Measurements from ENCODE around the gene SNIP1. TPM values are rescaled to one million over a fixed set of nuclear protein-coding genes. Genes with fewer than 3 reads are reported as not detected.

SNIP1 gene
- total RNA-seq, 1 experiment from 2014 or later, result 23.5 TPM

DNA sequence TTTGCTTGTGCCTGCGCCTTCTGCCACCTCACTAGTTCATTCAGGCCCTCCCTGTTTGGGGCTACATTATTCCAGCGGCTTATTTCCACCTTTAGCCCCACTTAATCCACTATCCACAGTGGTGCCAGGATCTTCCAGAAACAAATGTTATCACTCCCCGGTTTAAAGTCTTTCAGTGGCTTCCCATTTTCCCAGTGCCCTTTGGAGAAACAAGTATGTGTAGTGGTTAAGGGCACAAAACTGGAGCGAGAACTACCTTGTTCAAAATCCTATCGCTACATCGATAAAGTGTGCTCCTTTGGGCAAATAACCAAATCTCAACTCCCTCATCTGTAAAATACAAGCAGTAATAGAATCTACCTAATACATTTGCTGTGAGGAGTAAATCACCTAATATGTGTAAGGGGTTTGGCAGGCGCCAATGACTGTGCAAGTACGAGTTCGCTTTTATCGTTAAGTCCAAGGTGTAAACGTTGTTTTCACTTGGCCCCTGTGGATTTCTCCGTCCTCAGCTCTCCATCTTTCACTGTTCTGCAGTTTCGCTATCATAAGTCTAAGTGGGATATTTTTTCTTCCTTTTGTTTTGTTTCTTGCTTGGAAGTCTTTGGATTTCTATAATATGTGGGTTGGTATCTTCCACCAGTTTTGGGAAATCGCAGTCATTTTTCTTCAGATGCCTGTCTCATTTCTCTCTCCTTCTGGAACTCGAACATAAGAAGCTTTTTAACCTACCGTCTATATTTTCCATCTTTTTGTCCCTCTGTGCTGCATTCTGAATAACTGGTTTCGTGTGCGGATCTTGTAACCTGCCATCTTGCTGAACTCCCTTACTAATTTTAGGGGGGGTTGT is 38.7 kb downstream of the SNIP1 start:
- Histone ChIP-seq H3K79me2 (ENCODE audit: low read depth) (peaks cover 23% of the 10 kb centered on the region), H3K27me3 (ENCODE audit: insufficient read depth, low read depth) (no peaks in the 10 kb centered on the region), H3F3A (ENCODE audit: insufficient read depth, low read depth) (peaks cover 17% of the 10 kb centered on the region; the same call in 1 of the 2 replicates), H3K4me3 (peak overlapping the region; percentile 95), H3K9me3 (ENCODE audit: insufficient read depth, low read depth) (no peaks in the 10 kb centered on the region), H3K4me2 (peak overlapping the region; percentile 94), H4K20me1 (ENCODE audit: insufficient read depth) (peaks cover 8% of the 10 kb centered on the region; the same call in 1 of the 2 replicates), H3K36me3 (ENCODE audit: low read depth) (peaks cover 4% of the 10 kb centered on the region; the same call in 1 of the 2 replicates), H2AFZ (peak overlapping the region; percentile 100), H3K9me2 (ENCODE audit: insufficient read depth) (no peaks in the 10 kb centered on the region), H3K27ac (peak overlapping the region; percentile 77), H3K4me1 (replicated peaks; ENCODE audit: insufficient read depth) (peaks cover 17% of the 10 kb centered on the region)
- intact Hi-C loops (cut with micrococcal nuclease; ENCODE audit: unreplicated experiment), result loop anchor here (2.0 kb wide), 2 partner anchors 39 kb away; partner anchors contain the start of gene SNIP1
- ChIA-PET CTCF (interaction anchor here (0.5 to 1.5 kb wide), 7 partner anchors 11 to 490 kb away, joined by 3 to 8 read pairs (median 5); partner anchors contain the start of gene FHL3), POLR2A (ENCODE audit: unreplicated experiment) (interaction anchor here (0.6 to 0.7 kb wide), 4 partner anchors 19 to 1358 kb away, joined by 3 to 16 read pairs (median 6); no protein-coding TSS in a partner anchor)
- no peak for DNase-seq
- no peak for TF ChIP-seq EZH2 (IDR thresholded peaks at IDR 0.05; ENCODE audit: low read depth)
- TF ChIP-seq, protein P1, sequence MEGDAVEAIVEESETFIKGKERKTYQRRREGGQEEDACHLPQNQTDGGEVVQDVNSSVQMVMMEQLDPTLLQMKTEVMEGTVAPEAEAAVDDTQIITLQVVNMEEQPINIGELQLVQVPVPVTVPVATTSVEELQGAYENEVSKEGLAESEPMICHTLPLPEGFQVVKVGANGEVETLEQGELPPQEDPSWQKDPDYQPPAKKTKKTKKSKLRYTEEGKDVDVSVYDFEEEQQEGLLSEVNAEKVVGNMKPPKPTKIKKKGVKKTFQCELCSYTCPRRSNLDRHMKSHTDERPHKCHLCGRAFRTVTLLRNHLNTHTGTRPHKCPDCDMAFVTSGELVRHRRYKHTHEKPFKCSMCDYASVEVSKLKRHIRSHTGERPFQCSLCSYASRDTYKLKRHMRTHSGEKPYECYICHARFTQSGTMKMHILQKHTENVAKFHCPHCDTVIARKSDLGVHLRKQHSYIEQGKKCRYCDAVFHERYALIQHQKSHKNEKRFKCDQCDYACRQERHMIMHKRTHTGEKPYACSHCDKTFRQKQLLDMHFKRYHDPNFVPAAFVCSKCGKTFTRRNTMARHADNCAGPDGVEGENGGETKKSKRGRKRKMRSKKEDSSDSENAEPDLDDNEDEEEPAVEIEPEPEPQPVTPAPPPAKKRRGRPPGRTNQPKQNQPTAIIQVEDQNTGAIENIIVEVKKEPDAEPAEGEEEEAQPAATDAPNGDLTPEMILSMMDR (conservative IDR thresholded peaks at IDR 0.05), result no peak
- BruUV-seq (replicated peaks), result TSS peak; percentile 97

DNA sequence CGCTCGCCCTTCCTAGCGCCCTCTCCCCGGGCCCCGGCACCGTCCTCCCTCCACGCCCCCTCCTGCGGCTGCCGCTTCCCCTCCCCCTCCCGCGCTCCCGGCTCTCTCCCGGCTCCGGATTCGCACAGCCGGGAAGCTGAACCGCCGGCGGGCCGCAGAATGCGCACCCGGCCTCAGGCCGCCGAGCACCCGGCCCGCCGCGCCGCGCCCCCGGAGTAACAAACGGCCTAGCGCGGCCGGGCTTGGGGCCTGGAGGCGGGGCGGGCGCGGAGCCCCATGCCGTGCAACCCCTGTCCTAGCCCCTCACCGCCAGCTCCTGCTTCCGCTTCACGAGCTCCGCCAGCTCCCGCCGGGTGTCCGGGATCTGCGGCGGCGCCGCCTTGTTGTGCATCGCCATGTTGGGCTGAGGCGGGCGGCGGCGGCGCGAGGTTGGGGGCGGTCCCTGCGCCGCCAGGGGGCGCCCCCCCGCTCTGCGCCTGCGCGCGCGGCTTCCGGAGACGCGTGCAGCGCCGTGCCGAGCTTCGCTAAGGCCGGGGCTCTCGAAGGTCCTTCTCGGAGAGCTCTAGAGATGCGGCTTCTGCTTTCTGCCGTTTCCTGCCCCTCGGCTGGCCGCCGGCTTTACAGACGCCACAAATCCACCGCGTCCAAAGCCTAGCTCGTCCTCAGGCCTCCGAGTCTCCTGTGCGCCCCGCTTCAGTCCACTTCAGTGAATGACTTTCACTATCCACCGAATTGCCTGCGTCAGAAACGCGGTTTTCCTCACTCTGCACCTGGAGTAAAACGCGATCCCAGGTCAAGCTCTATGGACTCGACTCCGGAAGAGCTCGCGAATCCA is 39.5 kb downstream of the SNIP1 start, which contains the start of gene MEAF6:
Gene MEAF6, minus strand, starts transcription at position 417 of the 835 bp plus-strand sequence. Its CDS starts 20 bp downstream, at position 397.
- intact Hi-C loops (cut with micrococcal nuclease; ENCODE audit: unreplicated experiment), result loop anchor here (1.0 to 2.0 kb wide), 3 partner anchors 20 to 40 kb away; partner anchors contain the start of gene SNIP1
- no peak for TF ChIP-seq EZH2 (IDR thresholded peaks at IDR 0.05; ENCODE audit: low read depth)
- TF ChIP-seq, protein P1 (conservative IDR thresholded peaks at IDR 0.05), result peak; percentile 63
- H2AFZ ChIP-seq, result peak within 1 kb of the TSS; percentile 100
- H3K27me3 ChIP-seq (ENCODE audit: insufficient read depth, low read depth), result no peaks in the 10 kb centered on the region
- peaks cover 4% of the 10 kb centered on the region; the same call in 1 of the 2 replicates for H3K36me3 ChIP-seq (ENCODE audit: low read depth)
- no peaks in the 10 kb centered on the region for H3K9me3 ChIP-seq (ENCODE audit: insufficient read depth, low read depth)
- BruUV-seq (replicated peaks), result no TSS peak
- H3K4me2 ChIP-seq, result peak within 1 kb of the TSS; percentile 94
- H3K9me2 ChIP-seq (ENCODE audit: insufficient read depth), result no peaks in the 10 kb centered on the region
- peak within 1 kb of the TSS; percentile 95 for H3K4me3 ChIP-seq
- peaks cover 23% of the 10 kb centered on the region for H3K79me2 ChIP-seq (ENCODE audit: low read depth)
- H4K20me1 ChIP-seq (ENCODE audit: insufficient read depth), result peaks cover 8% of the 10 kb centered on the region; the same call in 1 of the 2 replicates
- peaks cover 17% of the 10 kb centered on the region; the same call in 1 of the 2 replicates for H3F3A ChIP-seq (ENCODE audit: insufficient read depth, low read depth)
- H3K27ac ChIP-seq, result peak within 1 kb of the TSS; percentile 77
- peak; percentile 58 to 86 for DNase-seq
- peaks cover 17% of the 10 kb centered on the region for H3K4me1 ChIP-seq (replicated peaks; ENCODE audit: insufficient read depth)
- POLR2A ChIA-PET (ENCODE audit: unreplicated experiment), result interaction anchor here (0.6 to 0.9 kb wide), 10 partner anchors 11 to 1370 kb away, joined by 3 to 16 read pairs (median 6); partner anchors contain the start of gene MRPS15
- CTCF ChIA-PET, result interaction anchor here (0.5 to 1.5 kb wide), 7 partner anchors 12 to 491 kb away, joined by 3 to 8 read pairs (median 3); partner anchors contain the start of gene FHL3

All from PC-9 (cell line).